HFFc6 (cell line): ENCODE data around the gene PFAS. TPM values are rescaled to one million over a fixed set of nuclear protein-coding genes. Genes with fewer than 3 reads are reported as not detected.

ENCODE experiments used
- DNase-seq: peaks from one replicate; pipeline ENCODE4 v3.0.0-alpha.2; 2018
- H3K27ac Mint-ChIP-seq: 2 replicates; pipeline ENCODE4 v1.8.0; 2020; ENCODE audit warnings: mild to moderate bottlenecking, mixed read lengths
- H3K27me3 Mint-ChIP-seq: 2 replicates; pipeline ENCODE4 v1.8.0; 2021; ENCODE audit warnings: mild to moderate bottlenecking, moderate library complexity, mixed read lengths; ENCODE audit not compliant: insufficient read depth
- H3K36me3 Mint-ChIP-seq: 2 replicates; pipeline ENCODE4 v1.8.0; 2021; ENCODE audit warnings: low read depth, mixed read lengths
- H3K4me1 Mint-ChIP-seq: 2 replicates; pipeline ENCODE4 v1.8.0; 2020; ENCODE audit warnings: low read depth, mixed read lengths
- H3K4me3 Mint-ChIP-seq: 2 replicates; pipeline ENCODE4 v1.8.0; 2020; ENCODE audit warnings: mild to moderate bottlenecking, moderate library complexity, mixed read lengths
- H3K9me3 Mint-ChIP-seq: 2 replicates; pipeline ENCODE4 v1.8.0; 2020; ENCODE audit warnings: mild to moderate bottlenecking, mixed read lengths
- CTCF ChIP-seq: fragments of 200-600 bp; sonication (generic); IDR thresholded peaks from 2 replicates; pipeline ENCODE4 v1.5.0; 2021; ENCODE audit warnings: antibody characterized with exemption, mild to moderate bottlenecking
- total RNA-seq, 6 experiments: library from RNA; stranded (reverse); fragmentation: NEBNext Ultra II Directional; extraction: Animal tissue kit (Norgen Biotek cat#: 25700); gene quantifications; 2 replicates in 1 of 6; 3 replicates in 5 of 6; pipeline ENCODE4 v1.2.3, GENCODE V29; 2021

The PFAS gene
- total RNA-seq, 6 experiments from 2014 or later, result 46.8 to 63.9 (median 58.8) TPM

GRCh38 chr17:8292639-8293395, 43.7 kb downstream of the PFAS start:
- Mint-ChIP-seq H3K27ac (no peak overlapping the region), H3K36me3 (peaks cover 12% of the 10 kb centered on the region), H3K4me1 (peaks cover 35% of the 10 kb centered on the region), H3K27me3 (peaks cover 2% of the 10 kb centered on the region; the same call in 1 of the 2 replicates), H3K9me3 (no peaks in the 10 kb centered on the region), H3K4me3 (no peak overlapping the region)
- TF ChIP-seq CTCF, result no peak
- DNase-seq, result no peak

- Mint-ChIP-seq H3K27ac (peak overlapping the region; percentile 83), H3K9me3 (no peaks in the 10 kb centered on the region), H3K4me3 (peak overlapping the region; percentile 85), H3K36me3 (peaks cover 12% of the 10 kb centered on the region), H3K4me1 (peaks cover 30% of the 10 kb centered on the region), H3K27me3 (peaks cover 2% of the 10 kb centered on the region; the same call in 1 of the 2 replicates)
- no peak for TF ChIP-seq CTCF
- DNase-seq, result no peak
Observed at GRCh38 chr17:8294361-8294760, 45.3 kb downstream of the PFAS start.

- Mint-ChIP-seq H3K9me3 (no peaks in the 10 kb centered on the region), H3K27ac (peak overlapping the region; percentile 83), H3K36me3 (peaks cover 11% of the 10 kb centered on the region), H3K27me3 (peaks cover 2% of the 10 kb centered on the region; the same call in 1 of the 2 replicates), H3K4me3 (peak overlapping the region; percentile 85), H3K4me1 (peaks cover 24% of the 10 kb centered on the region)
- DNase-seq, result no peak
- TF ChIP-seq CTCF, result no peak
Observed at GRCh38 chr17:8294814-8295316, 45.8 kb downstream of the PFAS start.

GRCh38 chr17:8300226-8300625, 51.1 kb downstream of the PFAS start:
- H3K9me3 Mint-ChIP-seq, result no peaks in the 10 kb centered on the region
- H3K27me3 Mint-ChIP-seq, result no peaks in the 10 kb centered on the region; the same call in 1 of the 2 replicates
- H3K4me3 Mint-ChIP-seq, result no peak overlapping the region; the same call in 1 of the 2 replicates
- peaks cover 15% of the 10 kb centered on the region for H3K4me1 Mint-ChIP-seq
- H3K36me3 Mint-ChIP-seq, result no peaks in the 10 kb centered on the region
- TF ChIP-seq CTCF, result no peak
- no peak for DNase-seq
- no peak overlapping the region for H3K27ac Mint-ChIP-seq

- Mint-ChIP-seq H3K27ac (no peak overlapping the region), H3K4me1 (peaks cover 15% of the 10 kb centered on the region), H3K36me3 (no peaks in the 10 kb centered on the region), H3K27me3 (no peaks in the 10 kb centered on the region; the same call in 1 of the 2 replicates), H3K9me3 (no peaks in the 10 kb centered on the region), H3K4me3 (no peak overlapping the region; the same call in 1 of the 2 replicates)
- TF ChIP-seq CTCF, result peak; percentile 91
- DNase-seq, result peak; percentile 62
Observed at GRCh38 chr17:8300627-8301242, 51.6 kb downstream of the PFAS start.
